Measurements from ENCODE around the gene JAK1.

JAK1 gene

DNA sequence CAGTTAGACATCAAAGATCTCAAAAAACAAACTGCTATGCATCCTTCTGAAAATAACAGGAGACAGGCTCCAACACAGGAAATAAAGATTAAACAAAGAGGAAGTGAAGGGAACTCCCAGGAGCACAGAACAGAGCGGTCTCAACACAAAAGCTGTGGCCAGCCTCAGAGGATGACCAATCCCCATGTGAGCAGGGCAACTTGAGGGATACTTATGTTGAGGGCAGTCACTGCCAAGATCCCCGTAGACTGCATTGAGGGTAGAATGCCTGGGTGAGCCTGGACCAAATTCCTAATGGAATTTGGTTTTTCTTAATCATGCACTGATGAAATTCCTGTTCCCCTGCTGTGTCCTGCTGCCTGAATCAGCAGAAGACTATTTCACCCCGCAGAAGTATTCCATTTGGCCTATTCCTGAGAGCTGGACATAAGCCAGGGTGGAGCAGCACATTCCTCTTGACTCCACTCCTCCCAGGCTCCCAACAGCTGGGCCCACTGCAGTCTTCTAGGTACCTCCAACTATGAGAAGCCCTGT lies 49.0 kb downstream of the JAK1 start:
- Histone ChIP-seq H3K9ac (ENCODE audit: low read length) (no peak overlapping the region), H3K4me1 (ENCODE audit: low read length) (peaks cover 17% of the 10 kb centered on the region), H3K79me2 (ENCODE audit: low read length) (peaks cover 86% of the 10 kb centered on the region), H3K9me3 (ENCODE audit: insufficient read depth, low read length) (no peaks in the 10 kb centered on the region), H3K4me2 (ENCODE audit: low read length) (no peak overlapping the region), H3K36me3 (replicated peaks; ENCODE audit: low read depth, low read length) (no peaks in the 10 kb centered on the region), H2AFZ (ENCODE audit: low read depth, low read length) (no peak overlapping the region), H3K4me3 (ENCODE audit: low read length) (no peak overlapping the region), H4K20me1 (ENCODE audit: insufficient read depth, low read length) (peaks cover 86% of the 10 kb centered on the region), H3K27ac (ENCODE audit: low read length) (no peak overlapping the region), H3K27me3 (ENCODE audit: low read depth, low read length) (no peaks in the 10 kb centered on the region)
- TF ChIP-seq EZH2phosphoT487 (IDR thresholded peaks at IDR 0.05; ENCODE audit: low read depth) = no peak
- TF ChIP-seq, protein P1, sequence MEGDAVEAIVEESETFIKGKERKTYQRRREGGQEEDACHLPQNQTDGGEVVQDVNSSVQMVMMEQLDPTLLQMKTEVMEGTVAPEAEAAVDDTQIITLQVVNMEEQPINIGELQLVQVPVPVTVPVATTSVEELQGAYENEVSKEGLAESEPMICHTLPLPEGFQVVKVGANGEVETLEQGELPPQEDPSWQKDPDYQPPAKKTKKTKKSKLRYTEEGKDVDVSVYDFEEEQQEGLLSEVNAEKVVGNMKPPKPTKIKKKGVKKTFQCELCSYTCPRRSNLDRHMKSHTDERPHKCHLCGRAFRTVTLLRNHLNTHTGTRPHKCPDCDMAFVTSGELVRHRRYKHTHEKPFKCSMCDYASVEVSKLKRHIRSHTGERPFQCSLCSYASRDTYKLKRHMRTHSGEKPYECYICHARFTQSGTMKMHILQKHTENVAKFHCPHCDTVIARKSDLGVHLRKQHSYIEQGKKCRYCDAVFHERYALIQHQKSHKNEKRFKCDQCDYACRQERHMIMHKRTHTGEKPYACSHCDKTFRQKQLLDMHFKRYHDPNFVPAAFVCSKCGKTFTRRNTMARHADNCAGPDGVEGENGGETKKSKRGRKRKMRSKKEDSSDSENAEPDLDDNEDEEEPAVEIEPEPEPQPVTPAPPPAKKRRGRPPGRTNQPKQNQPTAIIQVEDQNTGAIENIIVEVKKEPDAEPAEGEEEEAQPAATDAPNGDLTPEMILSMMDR (IDR thresholded peaks at IDR 0.05; ENCODE audit: low read depth, low read length) = no peak

DNA sequence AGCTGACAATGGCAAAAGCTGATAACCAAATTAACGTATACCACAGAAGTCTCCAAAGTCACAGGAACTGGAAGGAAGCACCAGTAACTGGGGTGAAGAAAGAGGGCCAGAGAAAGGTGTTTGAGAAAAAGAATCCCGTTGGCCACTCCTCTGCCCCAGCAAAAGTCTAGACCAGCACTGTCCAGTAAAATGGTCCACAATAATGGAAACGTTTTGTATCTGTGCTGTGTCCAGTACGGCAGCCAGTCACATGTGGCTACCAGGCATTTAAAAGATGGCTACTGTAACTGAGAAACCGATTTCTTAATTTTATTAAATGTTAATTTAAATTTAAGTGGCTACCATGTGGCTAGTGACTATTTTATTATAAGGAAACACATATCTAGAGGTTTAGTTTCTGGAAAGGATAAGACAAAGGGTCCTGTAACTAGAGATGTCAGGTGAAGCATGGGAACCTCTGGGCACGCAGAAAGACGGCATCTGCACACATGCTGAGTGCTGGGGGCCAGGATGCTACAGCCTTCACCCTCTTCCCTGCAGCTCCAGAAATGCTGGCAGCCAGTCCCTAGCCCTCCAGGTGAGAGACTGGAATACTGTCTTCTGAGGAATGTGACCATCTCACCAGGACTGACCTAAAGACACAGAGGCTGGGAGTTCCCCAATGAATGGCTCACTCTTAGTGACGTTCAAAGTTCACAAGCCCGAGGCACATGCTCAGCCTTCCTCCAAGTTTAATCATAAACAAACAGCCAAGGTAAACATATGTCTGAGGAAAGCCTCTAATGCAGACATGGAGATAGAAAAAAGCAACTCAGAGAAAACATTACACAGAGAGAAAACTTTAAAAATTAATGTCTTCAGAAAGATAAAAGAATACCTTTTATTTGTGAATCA lies 50.7 kb downstream of the JAK1 start:
- H3K79me2 ChIP-seq (ENCODE audit: low read length) = peaks cover 86% of the 10 kb centered on the region

DNA sequence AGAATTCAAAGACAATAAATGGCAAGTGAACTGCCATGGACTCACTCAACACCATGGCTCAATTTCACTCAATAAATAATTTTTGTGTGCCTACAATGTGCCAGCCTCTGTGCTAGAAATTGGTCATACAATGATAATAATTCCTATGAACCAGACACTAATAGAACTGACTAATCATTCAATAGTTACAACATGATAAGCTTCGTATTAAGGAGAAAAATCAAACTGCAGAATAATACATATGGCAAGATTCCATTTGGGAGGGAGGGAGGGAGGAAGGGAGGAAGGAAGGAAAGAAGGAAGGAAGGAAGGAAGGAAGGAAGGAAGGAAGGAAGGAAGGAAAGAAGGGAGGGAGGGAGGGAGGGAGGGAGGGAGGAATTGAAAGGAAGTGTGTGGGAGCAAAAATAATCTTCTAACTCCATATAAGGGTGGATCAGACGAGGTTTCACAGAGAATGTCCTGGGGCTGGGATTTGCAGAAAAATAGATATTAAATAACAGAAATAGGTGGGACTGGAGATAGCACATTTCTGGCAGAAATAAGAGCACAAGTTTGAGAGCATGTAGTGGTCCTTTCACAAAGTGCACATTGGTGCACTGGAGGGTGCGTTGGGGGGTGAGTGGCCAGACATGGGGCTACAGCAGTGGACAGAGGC lies 52.9 kb downstream of the JAK1 start:
- no peak for TF ChIP-seq EZH2phosphoT487 (IDR thresholded peaks at IDR 0.05; ENCODE audit: low read depth)
- Histone ChIP-seq H3K79me2 (ENCODE audit: low read length) (peaks cover 94% of the 10 kb centered on the region), H4K20me1 (ENCODE audit: insufficient read depth, low read length) (peaks cover 91% of the 10 kb centered on the region), H3K4me2 (ENCODE audit: low read length) (no peak overlapping the region), H2AFZ (ENCODE audit: low read depth, low read length) (no peak overlapping the region), H3K9ac (ENCODE audit: low read length) (no peak overlapping the region), H3K36me3 (replicated peaks; ENCODE audit: low read depth, low read length) (no peaks in the 10 kb centered on the region), H3K27ac (ENCODE audit: low read length) (no peak overlapping the region), H3K27me3 (ENCODE audit: low read depth, low read length) (no peaks in the 10 kb centered on the region), H3K4me3 (ENCODE audit: low read length) (no peak overlapping the region), H3K9me3 (ENCODE audit: insufficient read depth, low read length) (no peaks in the 10 kb centered on the region), H3K4me1 (ENCODE audit: low read length) (peaks cover 14% of the 10 kb centered on the region)

More for the DNA sequence above, 50.7 kb downstream of the JAK1 start:
- Histone ChIP-seq H3K27ac (ENCODE audit: low read length) (no peak overlapping the region), H3K4me2 (ENCODE audit: low read length) (no peak overlapping the region), H4K20me1 (ENCODE audit: insufficient read depth, low read length) (peaks cover 85% of the 10 kb centered on the region), H3K36me3 (replicated peaks; ENCODE audit: low read depth, low read length) (no peaks in the 10 kb centered on the region), H3K4me3 (ENCODE audit: low read length) (no peak overlapping the region), H3K27me3 (ENCODE audit: low read depth, low read length) (no peaks in the 10 kb centered on the region), H3K9me3 (ENCODE audit: insufficient read depth, low read length) (no peaks in the 10 kb centered on the region), H3K9ac (ENCODE audit: low read length) (no peak overlapping the region), H3K4me1 (ENCODE audit: low read length) (peaks cover 14% of the 10 kb centered on the region), H2AFZ (ENCODE audit: low read depth, low read length) (no peak overlapping the region)
- no peak for TF ChIP-seq EZH2phosphoT487 (IDR thresholded peaks at IDR 0.05; ENCODE audit: low read depth)
- TF ChIP-seq, protein P1 (IDR thresholded peaks at IDR 0.05; ENCODE audit: low read depth, low read length) = no peak

DNA sequence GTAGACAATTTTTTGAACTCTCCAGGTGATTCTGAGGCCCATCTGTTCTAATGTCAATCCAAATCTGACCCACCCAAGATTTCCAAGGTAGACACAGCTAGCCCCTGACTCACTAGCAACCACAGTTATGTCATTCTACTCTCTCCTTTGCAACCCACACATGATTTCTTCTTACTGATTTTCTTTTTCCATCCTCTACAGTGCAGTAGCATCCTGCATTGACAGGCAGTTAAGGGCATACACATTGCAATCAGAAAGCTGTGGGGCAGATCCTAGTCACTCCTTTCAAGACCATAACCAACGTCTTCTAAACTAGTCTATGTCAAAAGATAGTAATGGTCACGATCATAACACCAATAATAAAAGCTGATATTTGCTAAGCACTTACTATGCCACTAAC lies 54.2 kb downstream of the JAK1 start:
- Histone ChIP-seq H3K9me3 (ENCODE audit: insufficient read depth, low read length) (no peaks in the 10 kb centered on the region), H3K36me3 (replicated peaks; ENCODE audit: low read depth, low read length) (no peaks in the 10 kb centered on the region), H3K4me2 (ENCODE audit: low read length) (no peak overlapping the region), H2AFZ (ENCODE audit: low read depth, low read length) (no peak overlapping the region), H3K27ac (ENCODE audit: low read length) (no peak overlapping the region), H3K4me3 (ENCODE audit: low read length) (no peak overlapping the region), H3K79me2 (ENCODE audit: low read length) (peaks cover 93% of the 10 kb centered on the region), H3K27me3 (ENCODE audit: low read depth, low read length) (no peaks in the 10 kb centered on the region), H4K20me1 (ENCODE audit: insufficient read depth, low read length) (peaks cover 90% of the 10 kb centered on the region), H3K9ac (ENCODE audit: low read length) (no peak overlapping the region), H3K4me1 (ENCODE audit: low read length) (peaks cover 8% of the 10 kb centered on the region)
- TF ChIP-seq, protein P1 (IDR thresholded peaks at IDR 0.05; ENCODE audit: low read depth, low read length) = no peak
- no peak for TF ChIP-seq EZH2phosphoT487 (IDR thresholded peaks at IDR 0.05; ENCODE audit: low read depth)

All from OCI-LY3 (cell line).